ENCODE data around the gene ADGRD2.
"Not testable (repeated sequence)": the region's sequence is repeated elsewhere in the genome, so short reads cannot be mapped to it uniquely, and the experiment has no call there.

The ADGRD2 gene

DNA sequence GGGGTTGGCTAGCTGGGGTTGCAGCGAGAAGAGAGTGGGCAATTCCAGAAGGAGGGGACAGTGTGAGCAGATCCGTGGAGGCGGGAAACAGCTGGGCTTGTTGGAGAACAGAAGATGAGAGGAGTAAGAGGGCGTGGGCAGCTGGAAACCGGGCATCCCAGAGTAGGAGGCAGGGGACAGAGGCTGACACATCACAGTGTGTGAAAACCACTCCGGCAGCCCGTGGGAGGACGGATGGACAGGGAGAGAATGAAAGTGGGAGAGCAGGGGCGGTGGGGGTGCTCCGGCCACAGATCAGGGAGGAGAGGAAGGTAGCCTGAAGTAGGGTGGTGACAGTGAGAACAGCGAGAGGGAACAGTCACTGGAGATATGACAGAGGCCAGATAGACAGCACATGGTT lies 26.7 kb upstream of the ADGRD2 start:
- no peak overlapping the region for H2BK5ac ChIP-seq (ENCODE audit: low read length)
- H3K14ac ChIP-seq (ENCODE audit: low read length), result no peak overlapping the region
- H3K27ac ChIP-seq (replicated peaks; ENCODE audit: low read length), result no peak overlapping the region
- no peak overlapping the region for H4K91ac ChIP-seq (ENCODE audit: low read depth, low read length, poor library complexity)
- H2AK5ac ChIP-seq (ENCODE audit: low read depth, low read length), result no peak overlapping the region
- DNase-seq (ENCODE audit: low spot score), result no peak
- H3K9ac ChIP-seq (ENCODE audit: low read depth, low read length, poor library complexity), result no peak overlapping the region
- H3K4me2 ChIP-seq (ENCODE audit: insufficient read depth, low read length, poor library complexity, severe bottlenecking), result no peak overlapping the region
- H3K18ac ChIP-seq (ENCODE audit: low read length), result no peak overlapping the region
- no peaks in the 10 kb centered on the region for H3K36me3 ChIP-seq (replicated peaks in 1 of 2; ENCODE audit: control insufficient read depth in 2 of 2, insufficient read depth in 2 of 2, low read length in 2 of 2)
- H3K27me3 ChIP-seq (ENCODE audit: control insufficient read depth in 3 of 3, insufficient read depth in 3 of 3, low read depth in 1 of 3, low read length in 3 of 3), result peaks cover 0 to 29% (median 0%) of the 10 kb centered on the region in 3 experiments
- H4K8ac ChIP-seq (ENCODE audit: low read depth, low read length), result no peak overlapping the region
- no peak overlapping the region for H3K4me3 ChIP-seq (ENCODE audit: low read length in 2 of 2)
- no peak overlapping the region for H2BK120ac ChIP-seq (ENCODE audit: low read depth, low read length)
- H2AFZ ChIP-seq (ENCODE audit: low read length), result peak overlapping the region; percentile 75
- WGBS, 2 donors (ENCODE audit: extremely low coverage in 2 of 2, insufficient read length in 2 of 2, insufficient replicate concordance in 1 of 2), result no CpG with 5 or more reads among the region's 11 CpGs
- no peak overlapping the region for H3K4ac ChIP-seq (ENCODE audit: low read length)
- H2BK15ac ChIP-seq (ENCODE audit: low read length), result no peak overlapping the region
- H3K9me3 ChIP-seq (replicated peaks in 1 of 2; ENCODE audit: control insufficient read depth in 2 of 2, insufficient read depth in 1 of 2, low read depth in 1 of 2, low read length in 2 of 2), result peaks cover 2% of the 10 kb centered on the region in 2 donors
- no peaks in the 10 kb centered on the region for H3K79me1 ChIP-seq (ENCODE audit: low read depth, low read length)
- no peak overlapping the region for H2BK12ac ChIP-seq (ENCODE audit: low read length)
- peaks cover 0 to 3% of the 10 kb centered on the region in 2 donors for H3K4me1 ChIP-seq (ENCODE audit: control insufficient read depth in 2 of 2, insufficient read depth in 1 of 2, low read depth in 1 of 2, low read length in 2 of 2)
- no peak overlapping the region for H3K23ac ChIP-seq (ENCODE audit: low read depth, low read length, poor library complexity)

GRCh38 chr9:124425733-124426132 lies 24.5 kb upstream of the ADGRD2 start:
- H3K14ac ChIP-seq (ENCODE audit: low read length); H3K9me3 ChIP-seq (replicated peaks in 1 of 2; ENCODE audit: control insufficient read depth in 2 of 2, insufficient read depth in 1 of 2, low read depth in 1 of 2, low read length in 2 of 2); H2BK120ac ChIP-seq (ENCODE audit: low read depth, low read length); H4K91ac ChIP-seq (ENCODE audit: low read depth, low read length, poor library complexity); H2BK5ac ChIP-seq (ENCODE audit: low read length); H3K4ac ChIP-seq (ENCODE audit: low read length); H4K8ac ChIP-seq (ENCODE audit: low read depth, low read length); H3K4me2 ChIP-seq (ENCODE audit: insufficient read depth, low read length, poor library complexity, severe bottlenecking); H3K9ac ChIP-seq (ENCODE audit: low read depth, low read length, poor library complexity); H2AK5ac ChIP-seq (ENCODE audit: low read depth, low read length); H3K4me3 ChIP-seq (ENCODE audit: low read length in 2 of 2); H2AFZ ChIP-seq (ENCODE audit: low read length); H3K23ac ChIP-seq (ENCODE audit: low read depth, low read length, poor library complexity); H3K79me1 ChIP-seq (ENCODE audit: low read depth, low read length); H3K36me3 ChIP-seq (replicated peaks in 1 of 2; ENCODE audit: control insufficient read depth in 2 of 2, insufficient read depth in 2 of 2, low read length in 2 of 2); H2BK15ac ChIP-seq (ENCODE audit: low read length); H3K27ac ChIP-seq (replicated peaks; ENCODE audit: low read length); H2BK12ac ChIP-seq (ENCODE audit: low read length); H3K18ac ChIP-seq (ENCODE audit: low read length); DNase-seq (ENCODE audit: low spot score); H3K4me1 ChIP-seq (ENCODE audit: control insufficient read depth in 2 of 2, insufficient read depth in 1 of 2, low read depth in 1 of 2, low read length in 2 of 2): not testable (repeated sequence)
- peaks cover 0 to 31% (median 0%) of the 10 kb centered on the region in 3 experiments for H3K27me3 ChIP-seq (ENCODE audit: control insufficient read depth in 3 of 3, insufficient read depth in 3 of 3, low read depth in 1 of 3, low read length in 3 of 3)
- WGBS, 2 donors (ENCODE audit: extremely low coverage in 2 of 2, insufficient read length in 2 of 2, insufficient replicate concordance in 1 of 2), result 100% methylated on average over 4 of the region's 12 CpGs; no CpG with 5 or more reads in 1 of the 2 donors

- Histone ChIP-seq H3K79me1 (ENCODE audit: low read depth, low read length) (no peaks in the 10 kb centered on the region), H4K8ac (ENCODE audit: low read depth, low read length) (no peak overlapping the region), H4K91ac (ENCODE audit: low read depth, low read length, poor library complexity) (no peak overlapping the region), H3K4me3 (ENCODE audit: low read length in 2 of 2) (no peak overlapping the region), H2AFZ (ENCODE audit: low read length) (no peak overlapping the region), H3K9me3 (replicated peaks in 1 of 2; ENCODE audit: control insufficient read depth in 2 of 2, insufficient read depth in 1 of 2, low read depth in 1 of 2, low read length in 2 of 2) (peaks cover 2% of the 10 kb centered on the region in 2 donors), H3K18ac (ENCODE audit: low read length) (no peak overlapping the region), H3K4me1 (ENCODE audit: control insufficient read depth in 2 of 2, insufficient read depth in 1 of 2, low read depth in 1 of 2, low read length in 2 of 2) (no peaks in the 10 kb centered on the region), H3K27me3 (ENCODE audit: control insufficient read depth in 3 of 3, insufficient read depth in 3 of 3, low read depth in 1 of 3, low read length in 3 of 3) (peaks cover 0 to 31% (median 0%) of the 10 kb centered on the region in 3 experiments), H3K4ac (ENCODE audit: low read length) (no peak overlapping the region), H2BK120ac (ENCODE audit: low read depth, low read length) (no peak overlapping the region), H3K27ac (replicated peaks; ENCODE audit: low read length) (no peak overlapping the region), H3K14ac (ENCODE audit: low read length) (no peak overlapping the region), H3K4me2 (ENCODE audit: insufficient read depth, low read length, poor library complexity, severe bottlenecking) (no peak overlapping the region), H3K36me3 (replicated peaks in 1 of 2; ENCODE audit: control insufficient read depth in 2 of 2, insufficient read depth in 2 of 2, low read length in 2 of 2) (no peaks in the 10 kb centered on the region), H2AK5ac (ENCODE audit: low read depth, low read length) (no peak overlapping the region), H3K9ac (ENCODE audit: low read depth, low read length, poor library complexity) (no peak overlapping the region), H2BK5ac (ENCODE audit: low read length) (no peak overlapping the region), H2BK12ac (ENCODE audit: low read length) (no peak overlapping the region), H3K23ac (ENCODE audit: low read depth, low read length, poor library complexity) (no peak overlapping the region), H2BK15ac (ENCODE audit: low read length) (no peak overlapping the region)
- WGBS, 2 donors (ENCODE audit: extremely low coverage in 2 of 2, insufficient read length in 2 of 2, insufficient replicate concordance in 1 of 2), result no CpG with 5 or more reads among the region's 7 CpGs
- DNase-seq (ENCODE audit: low spot score), result no peak
These were observed 23.9 kb upstream of the ADGRD2 start for GRCh38 chr9:124426361-124426760.

- H3K27me3 ChIP-seq (ENCODE audit: control insufficient read depth in 3 of 3, insufficient read depth in 3 of 3, low read depth in 1 of 3, low read length in 3 of 3), result peaks cover 0 to 26% (median 0%) of the 10 kb centered on the region in 3 experiments
- peaks cover 2% of the 10 kb centered on the region in 2 donors for H3K9me3 ChIP-seq (replicated peaks in 1 of 2; ENCODE audit: control insufficient read depth in 2 of 2, insufficient read depth in 1 of 2, low read depth in 1 of 2, low read length in 2 of 2)
- H3K4me1 ChIP-seq (ENCODE audit: control insufficient read depth in 2 of 2, insufficient read depth in 1 of 2, low read depth in 1 of 2, low read length in 2 of 2), result peaks cover 0 to 3% of the 10 kb centered on the region in 2 donors
- H3K4me2 ChIP-seq (ENCODE audit: insufficient read depth, low read length, poor library complexity, severe bottlenecking), result no peak overlapping the region
- H3K18ac ChIP-seq (ENCODE audit: low read length), result no peak overlapping the region
- no peak for DNase-seq (ENCODE audit: low spot score)
- no peaks in the 10 kb centered on the region for H3K79me1 ChIP-seq (ENCODE audit: low read depth, low read length)
- H2BK120ac ChIP-seq (ENCODE audit: low read depth, low read length), result no peak overlapping the region
- H3K23ac ChIP-seq (ENCODE audit: low read depth, low read length, poor library complexity), result no peak overlapping the region
- no peak overlapping the region for H2BK5ac ChIP-seq (ENCODE audit: low read length)
- H3K4me3 ChIP-seq (ENCODE audit: low read length in 2 of 2), result no peak overlapping the region
- no peak overlapping the region for H3K27ac ChIP-seq (replicated peaks; ENCODE audit: low read length)
- no CpG with 5 or more reads among the region's 4 CpGs for WGBS, 2 donors (ENCODE audit: extremely low coverage in 2 of 2, insufficient read length in 2 of 2, insufficient replicate concordance in 1 of 2)
- H4K8ac ChIP-seq (ENCODE audit: low read depth, low read length), result no peak overlapping the region
- H3K36me3 ChIP-seq (replicated peaks in 1 of 2; ENCODE audit: control insufficient read depth in 2 of 2, insufficient read depth in 2 of 2, low read length in 2 of 2), result no peaks in the 10 kb centered on the region
- H2AK5ac ChIP-seq (ENCODE audit: low read depth, low read length), result no peak overlapping the region
- H4K91ac ChIP-seq (ENCODE audit: low read depth, low read length, poor library complexity), result no peak overlapping the region
- H3K4ac ChIP-seq (ENCODE audit: low read length), result no peak overlapping the region
- no peak overlapping the region for H3K14ac ChIP-seq (ENCODE audit: low read length)
- H2BK15ac ChIP-seq (ENCODE audit: low read length), result no peak overlapping the region
- H2BK12ac ChIP-seq (ENCODE audit: low read length), result no peak overlapping the region
- no peak overlapping the region for H3K9ac ChIP-seq (ENCODE audit: low read depth, low read length, poor library complexity)
- no peak overlapping the region for H2AFZ ChIP-seq (ENCODE audit: low read length)
These were observed 23.0 kb upstream of the ADGRD2 start for GRCh38 chr9:124427281-124427680.
